Measurements from ENCODE around the gene IFT81. TPM values are rescaled to one million over a fixed set of nuclear protein-coding genes. Genes with fewer than 3 reads are reported as not detected.
"Not testable (repeated sequence)": the region's sequence is repeated elsewhere in the genome, so short reads cannot be mapped to it uniquely, and the experiment has no call there.

The IFT81 gene
- total RNA-seq, 1 experiment from 2014 or later = 32.9 TPM

GRCh38 chr12:110253176-110253575, 129.0 kb downstream of the IFT81 start:
- POLR2A ChIA-PET (ENCODE audit: low non-redundant PET) = no interaction called here
- CTCF ChIA-PET = no interaction called here
- Histone ChIP-seq H3K4me3 (ENCODE audit: low read depth, low read length, poor library complexity, severe bottlenecking) (no peak overlapping the region), H3K27ac (ENCODE audit: low read depth, low read length, poor library complexity, severe bottlenecking) (no peak overlapping the region), H3K27me3 (replicated peaks; ENCODE audit: insufficient read depth, low read depth, low read length, poor library complexity) (no peaks in the 10 kb centered on the region), H3K9me3 (ENCODE audit: low read depth, low read length, poor library complexity, severe bottlenecking) (no peaks in the 10 kb centered on the region), H3K36me3 (ENCODE audit: insufficient read depth, low read length, poor library complexity, severe bottlenecking) (no peaks in the 10 kb centered on the region), H3K4me1 (ENCODE audit: insufficient read depth, low read length, poor library complexity, severe bottlenecking) (no peaks in the 10 kb centered on the region)
- intact Hi-C loops (cut with micrococcal nuclease; ENCODE audit: unreplicated experiment) = no loop called here
- no peak for DNase-seq (ENCODE audit: low spot score)
- no TSS peak for BruUV-seq (replicated peaks)
- TF ChIP-seq CTCF (conservative IDR thresholded peaks at IDR 0.05; ENCODE audit: low read depth, low read length) (no peak), EZH2 (IDR thresholded peaks at IDR 0.05; ENCODE audit: borderline replicate concordance, low read depth, low read length, poor library complexity, severe bottlenecking) (no peak)

- TF ChIP-seq EZH2 (IDR thresholded peaks at IDR 0.05; ENCODE audit: borderline replicate concordance, low read depth, low read length, poor library complexity, severe bottlenecking) (no peak), CTCF (conservative IDR thresholded peaks at IDR 0.05; ENCODE audit: low read depth, low read length) (no peak)
- POLR2A ChIA-PET (ENCODE audit: low non-redundant PET) = no interaction called here
- CTCF ChIA-PET = no interaction called here
- Histone ChIP-seq H3K36me3 (ENCODE audit: insufficient read depth, low read length, poor library complexity, severe bottlenecking) (no peaks in the 10 kb centered on the region), H3K27ac (ENCODE audit: low read depth, low read length, poor library complexity, severe bottlenecking) (no peak overlapping the region), H3K4me3 (ENCODE audit: low read depth, low read length, poor library complexity, severe bottlenecking) (no peak overlapping the region), H3K4me1 (ENCODE audit: insufficient read depth, low read length, poor library complexity, severe bottlenecking) (no peaks in the 10 kb centered on the region), H3K27me3 (replicated peaks; ENCODE audit: insufficient read depth, low read depth, low read length, poor library complexity) (no peaks in the 10 kb centered on the region), H3K9me3 (ENCODE audit: low read depth, low read length, poor library complexity, severe bottlenecking) (no peaks in the 10 kb centered on the region)
- no TSS peak for BruUV-seq (replicated peaks)
- intact Hi-C loops (cut with micrococcal nuclease; ENCODE audit: unreplicated experiment) = no loop called here
- no peak for DNase-seq (ENCODE audit: low spot score)
Observed at GRCh38 chr12:110254971-110255540, 130.9 kb downstream of the IFT81 start.

GRCh38 chr12:110255890-110256456, 131.8 kb downstream of the IFT81 start:
- POLR2A ChIA-PET (ENCODE audit: low non-redundant PET); CTCF ChIA-PET; H3K4me1 ChIP-seq (ENCODE audit: insufficient read depth, low read length, poor library complexity, severe bottlenecking); H3K27ac ChIP-seq (ENCODE audit: low read depth, low read length, poor library complexity, severe bottlenecking); H3K27me3 ChIP-seq (replicated peaks; ENCODE audit: insufficient read depth, low read depth, low read length, poor library complexity); DNase-seq (ENCODE audit: low spot score); intact Hi-C loops (cut with micrococcal nuclease; ENCODE audit: unreplicated experiment); H3K9me3 ChIP-seq (ENCODE audit: low read depth, low read length, poor library complexity, severe bottlenecking); BruUV-seq (replicated peaks); H3K36me3 ChIP-seq (ENCODE audit: insufficient read depth, low read length, poor library complexity, severe bottlenecking); H3K4me3 ChIP-seq (ENCODE audit: low read depth, low read length, poor library complexity, severe bottlenecking): not testable (repeated sequence)
